Loucy (cell line): ENCODE results near the gene KRTAP10-4.

Source experiments
- EZH2phosphoT487 ChIP-seq: fragments of 200-600 bp; IDR thresholded peaks from 2 replicates; pipeline ENCODE4 v1.6.1; 2018; ENCODE audit warnings: antibody characterized with exemption, mild to moderate bottlenecking, moderate library complexity, borderline replicate concordance
- TF ChIP-seq, protein P1 (sequence below): fragments of 200-600 bp; sonication (generic); conservative IDR thresholded peaks from 2 replicates; pipeline ENCODE4 v1.5.1; 2014; ENCODE audit warnings: mild to moderate bottlenecking, antibody characterized with exemption, low read length

DNA sequence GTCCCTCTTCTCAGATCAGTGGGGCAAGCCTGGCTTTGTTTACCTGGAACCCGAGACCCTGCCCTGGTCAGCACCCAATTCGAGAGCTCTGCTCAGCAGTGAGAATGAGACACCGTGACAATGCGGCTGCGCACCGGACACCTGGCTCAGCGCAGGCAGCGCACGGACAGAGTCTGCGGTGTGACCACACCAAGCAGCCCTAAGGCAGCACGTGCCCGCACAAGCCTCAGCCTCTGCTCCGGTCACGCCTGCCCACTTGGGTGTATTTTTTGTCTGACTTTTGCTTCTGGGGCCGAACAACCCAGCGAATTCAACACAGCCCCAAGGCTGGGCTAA lies 43.0 kb downstream of the KRTAP10-4 start:
- TF ChIP-seq, protein P1, sequence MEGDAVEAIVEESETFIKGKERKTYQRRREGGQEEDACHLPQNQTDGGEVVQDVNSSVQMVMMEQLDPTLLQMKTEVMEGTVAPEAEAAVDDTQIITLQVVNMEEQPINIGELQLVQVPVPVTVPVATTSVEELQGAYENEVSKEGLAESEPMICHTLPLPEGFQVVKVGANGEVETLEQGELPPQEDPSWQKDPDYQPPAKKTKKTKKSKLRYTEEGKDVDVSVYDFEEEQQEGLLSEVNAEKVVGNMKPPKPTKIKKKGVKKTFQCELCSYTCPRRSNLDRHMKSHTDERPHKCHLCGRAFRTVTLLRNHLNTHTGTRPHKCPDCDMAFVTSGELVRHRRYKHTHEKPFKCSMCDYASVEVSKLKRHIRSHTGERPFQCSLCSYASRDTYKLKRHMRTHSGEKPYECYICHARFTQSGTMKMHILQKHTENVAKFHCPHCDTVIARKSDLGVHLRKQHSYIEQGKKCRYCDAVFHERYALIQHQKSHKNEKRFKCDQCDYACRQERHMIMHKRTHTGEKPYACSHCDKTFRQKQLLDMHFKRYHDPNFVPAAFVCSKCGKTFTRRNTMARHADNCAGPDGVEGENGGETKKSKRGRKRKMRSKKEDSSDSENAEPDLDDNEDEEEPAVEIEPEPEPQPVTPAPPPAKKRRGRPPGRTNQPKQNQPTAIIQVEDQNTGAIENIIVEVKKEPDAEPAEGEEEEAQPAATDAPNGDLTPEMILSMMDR = no peak
- TF ChIP-seq EZH2phosphoT487 = no peak
